Sigmoid colon (tissue), 4 donors: ENCODE measurements around the gene HSH2D.

Experiments used
- CTCF ChIP-seq, 4 experiments: fragments of 450-650 bp in 3 of 4; fragments of 200-600 bp in 1 of 4; IDR thresholded peaks; one replicate each; pipeline ENCODE4 v1.5.1; 2016 to 2019; ENCODE audit warnings: antibody characterized with exemption in 4 of 4, mild to moderate bottlenecking in 3 of 4, moderate library complexity in 2 of 4
- EP300 ChIP-seq, 4 donors: sonication (generic); formaldehyde crosslinking; IDR thresholded peaks; one replicate each; pipeline ENCODE4 v1.6.1; 2017; ENCODE audit warnings: antibody characterized with exemption in 4 of 4
- POLR2A ChIP-seq, 2 donors: fragments of 450-650 bp; IDR thresholded peaks; one replicate each; pipeline ENCODE4 v1.6.1; 2016; ENCODE audit warnings: antibody characterized with exemption in 2 of 2, mild to moderate bottlenecking in 2 of 2, moderate library complexity in 2 of 2
- POLR2AphosphoS5 ChIP-seq, 4 donors: sonication (generic); formaldehyde crosslinking; IDR thresholded peaks; one replicate each; pipeline ENCODE4 v1.6.1; 2017; ENCODE audit warnings: antibody characterized with exemption in 4 of 4

- TF ChIP-seq CTCF (IDR thresholded peaks at IDR 0.05): no peak
- no peak for TF ChIP-seq POLR2AphosphoS5 (IDR thresholded peaks at IDR 0.05)
- no peak for TF ChIP-seq POLR2A (IDR thresholded peaks at IDR 0.05)
- TF ChIP-seq EP300 (IDR thresholded peaks at IDR 0.05): no peak
These were observed 43.0 kb upstream of the HSH2D start for GRCh38 chr19:16100524-16100923.
